Midbrain (tissue), 1 donor: ENCODE results near the gene PRLHR.

ENCODE experiments used
- DNase-seq: peaks from one replicate; lab custom pipeline; 2025; lab: John Stamatoyannopoulos, UW

Gene PRLHR

GRCh38 chr10:118563373-118563890 lies 32.0 kb downstream of the PRLHR start:
- no peak for DNase-seq

- DNase-seq, result no peak
Measured at GRCh38 chr10:118562851-118563250, 32.6 kb downstream of the PRLHR start.

DNA sequence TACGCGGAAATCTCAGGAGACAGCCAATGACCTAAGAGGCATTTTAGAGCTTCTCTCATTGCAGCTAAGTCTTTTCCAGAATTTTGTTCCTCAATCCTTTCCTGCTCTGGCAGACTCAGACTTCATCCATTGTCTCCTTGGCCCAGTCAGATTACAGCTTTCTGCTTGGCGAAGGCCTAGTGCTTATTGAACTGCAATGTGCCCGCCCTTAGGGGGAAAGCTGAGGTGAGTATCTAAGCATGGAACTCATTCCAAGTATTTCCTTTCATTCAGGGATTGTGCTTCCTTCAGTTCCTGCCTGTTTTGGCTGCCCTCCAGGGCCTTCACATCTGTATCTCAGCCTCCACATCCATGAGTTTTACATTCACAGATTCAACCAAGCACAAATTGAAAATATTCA lies 37.5 kb downstream of the PRLHR start:
- no peak for DNase-seq

DNA sequence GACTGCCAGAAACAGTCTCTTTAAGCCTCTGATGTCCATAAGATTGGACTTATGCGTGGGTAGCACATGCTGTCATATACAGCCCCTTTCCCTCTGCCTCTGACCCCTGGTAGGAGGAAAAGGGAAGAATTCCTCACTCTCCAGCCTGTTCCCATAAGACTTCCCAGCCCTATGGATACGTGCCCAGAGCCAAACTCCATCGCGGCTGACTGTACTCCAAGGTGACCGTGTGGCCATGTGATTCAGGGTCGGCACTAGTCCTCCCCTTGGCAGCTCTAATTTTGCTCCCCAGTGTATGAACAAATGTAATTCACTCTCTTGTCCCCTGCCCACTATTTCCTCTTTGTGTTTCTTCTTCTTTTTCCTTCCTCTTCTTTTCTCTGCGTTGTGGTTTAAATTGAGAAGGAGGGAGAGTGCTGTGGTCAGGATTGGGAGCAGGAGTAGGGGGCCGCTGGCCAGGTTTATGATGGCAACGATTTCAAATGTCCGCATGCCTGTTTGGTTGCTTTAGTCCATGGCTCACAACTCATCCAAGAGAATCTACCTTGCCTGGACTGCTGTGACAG lies 43.8 kb downstream of the PRLHR start:
- no peak for DNase-seq

DNA sequence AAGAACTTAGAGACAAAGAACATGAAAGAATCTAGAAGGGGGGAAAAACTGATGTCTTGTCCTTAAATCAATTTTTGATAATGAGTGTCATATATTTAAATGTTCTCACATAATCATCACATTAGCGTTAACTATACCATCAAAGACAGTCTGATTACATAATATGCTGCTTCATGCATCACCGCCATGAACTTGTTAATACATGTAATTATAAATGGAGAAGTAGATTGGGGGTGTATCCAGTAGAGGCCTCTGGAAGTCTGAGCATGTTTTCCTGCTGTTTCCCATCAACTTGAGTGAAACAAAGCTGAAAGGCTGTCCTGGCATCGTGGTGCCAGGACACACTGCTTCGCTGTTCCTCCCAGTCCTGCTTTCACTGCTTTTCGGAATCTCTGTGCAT lies 48.2 kb downstream of the PRLHR start:
- DNase-seq, result no peak

GRCh38 chr10:118546479-118546878 lies 49.0 kb downstream of the PRLHR start:
- no peak for DNase-seq

DNA sequence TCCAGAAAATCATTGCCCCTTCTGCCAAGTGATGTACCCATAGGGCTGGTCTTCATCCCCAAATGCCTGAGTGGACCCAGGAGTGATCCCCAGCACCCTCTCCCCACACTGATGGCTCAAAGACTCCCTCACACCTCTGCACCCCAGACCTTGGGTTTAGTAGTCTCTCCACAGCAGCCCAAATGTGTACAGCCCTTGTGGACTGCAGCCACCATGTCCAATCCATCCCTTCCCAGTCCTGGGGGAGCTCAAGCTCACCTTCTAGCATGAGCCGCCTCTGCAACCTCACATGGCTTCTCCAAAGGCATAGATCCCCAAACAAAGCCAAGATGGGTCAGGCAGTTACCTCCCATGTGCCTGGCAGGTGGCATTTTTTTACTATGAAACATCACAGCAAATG lies 50.1 kb downstream of the PRLHR start:
- DNase-seq, result no peak

DNA sequence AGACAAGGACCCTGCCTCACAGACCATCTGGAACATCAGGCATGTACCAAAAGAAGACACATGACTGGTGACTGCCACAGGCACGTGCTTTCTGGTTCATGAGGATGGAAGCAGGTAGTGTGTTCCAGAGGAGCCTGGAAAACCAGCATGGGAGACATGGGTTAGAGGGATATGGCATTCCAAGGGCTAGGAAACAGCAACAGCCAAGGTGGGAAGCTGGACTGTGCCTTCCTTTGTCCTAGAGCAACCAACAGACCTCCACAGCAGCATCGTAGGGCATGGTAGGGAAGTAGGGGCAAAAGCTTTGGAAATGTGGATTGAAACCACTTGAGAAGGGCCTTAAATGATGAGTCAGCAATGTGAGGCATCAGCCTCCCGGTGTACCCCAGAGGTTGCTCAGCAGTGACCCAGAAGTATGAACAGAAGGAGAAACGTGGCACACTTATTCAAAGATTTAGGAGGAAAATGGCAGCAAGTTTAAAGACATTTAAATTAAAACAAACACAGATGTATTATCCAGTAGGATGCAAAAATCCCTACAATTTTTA lies 51.0 kb downstream of the PRLHR start:
- DNase-seq, result no peak

- no peak for DNase-seq
Measured at GRCh38 chr10:118543714-118544400, 51.6 kb downstream of the PRLHR start.

- DNase-seq, result no peak
Measured at GRCh38 chr10:118542745-118543144, 52.7 kb downstream of the PRLHR start.

- DNase-seq, result no peak
Measured at GRCh38 chr10:118542205-118542604, 53.2 kb downstream of the PRLHR start.

- DNase-seq, result no peak
Measured at GRCh38 chr10:118541718-118542117, 53.7 kb downstream of the PRLHR start.
